RWPE2 (cell line): ENCODE results near the gene PKD1.
A peak's percentile ranks its signal among the peaks of the same experiment; 100 is the strongest.

Experiments used
- ATAC-seq: fragments of 200-7000 bp; cut with Tn5 transposase; 3 replicates; pipeline ENCODE4 v1.9.1; 2021; ENCODE audit warnings: low read depth
- DNase-seq: peaks from one replicate; pipeline ENCODE4 v3.0.0-alpha.2; 2020; ENCODE audit warnings: low spot score
- H3K27ac ChIP-seq: fragments of 450-650 bp; 2 replicates; pipeline ENCODE4 v1.5.1; 2017; ENCODE audit warnings: mild to moderate bottlenecking; ENCODE audit not compliant: poor library complexity, severe bottlenecking
- H3K27me3 ChIP-seq: fragments of 250-450 bp; sonication (Bioruptor Pico); 2 replicates; pipeline ENCODE4 v1.5.1; 2021; ENCODE audit warnings: mild to moderate bottlenecking, moderate library complexity; ENCODE audit not compliant: insufficient read depth, poor library complexity, severe bottlenecking
- H3K36me3 ChIP-seq: fragments of 250-450 bp; sonication (Bioruptor Pico); 2 replicates; pipeline ENCODE4 v1.5.1; 2020; ENCODE audit warnings: low read depth, mild to moderate bottlenecking, moderate library complexity
- H3K4me1 ChIP-seq: fragments of 250-450 bp; sonication (Bioruptor Pico); 2 replicates; pipeline ENCODE4 v1.5.1; 2021; ENCODE audit warnings: mild to moderate bottlenecking, moderate library complexity; ENCODE audit not compliant: insufficient read depth, poor library complexity, severe bottlenecking
- H3K4me3 ChIP-seq: fragments of 250-450 bp; sonication (Bioruptor Pico); 2 replicates; pipeline ENCODE4 v1.5.1; 2021; ENCODE audit warnings: mild to moderate bottlenecking, moderate library complexity; ENCODE audit not compliant: severe bottlenecking
- H3K9me3 ChIP-seq: fragments of 250-450 bp; sonication (Bioruptor Pico); 2 replicates; pipeline ENCODE4 v1.5.1; 2021; ENCODE audit warnings: mild to moderate bottlenecking, moderate library complexity; ENCODE audit not compliant: severe bottlenecking
- TF ChIP-seq, protein P1 (sequence below): fragments of 450-650 bp; IDR thresholded peaks from one replicate; pipeline ENCODE4 v1.5.1; 2017; ENCODE audit warnings: mild to moderate bottlenecking, moderate library complexity; ENCODE audit not compliant: poor library complexity, severe bottlenecking

The PKD1 gene

DNA sequence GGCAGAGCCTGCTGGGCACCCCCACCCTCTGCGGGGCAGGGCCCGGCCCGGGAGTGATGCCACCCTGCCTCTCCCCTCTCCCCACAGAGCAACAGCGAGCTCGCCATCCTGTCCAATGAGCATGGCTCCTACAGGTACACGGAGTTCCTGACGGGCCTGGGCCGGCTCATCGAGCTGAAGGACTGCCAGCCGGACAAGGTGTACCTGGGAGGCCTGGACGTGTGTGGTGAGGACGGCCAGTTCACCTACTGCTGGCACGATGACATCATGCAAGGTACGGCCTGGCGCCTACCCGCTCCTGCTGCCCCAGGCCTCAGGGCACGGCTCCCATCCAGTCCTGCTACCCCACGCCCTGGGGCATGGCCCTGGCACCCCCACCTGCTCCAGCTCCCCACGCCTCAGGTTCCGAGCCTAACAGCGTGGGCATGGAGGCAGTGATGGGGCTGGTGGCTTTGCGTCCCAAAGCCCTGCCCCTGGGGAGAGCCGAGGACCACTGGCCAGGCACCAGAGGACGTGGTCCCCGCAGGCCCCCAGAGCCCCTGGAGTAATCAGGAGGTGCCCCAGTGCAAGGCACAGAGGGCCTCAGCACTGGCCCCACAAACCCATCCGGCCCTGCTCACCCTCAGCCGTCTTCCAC is 49.5 kb downstream of the PKD1 start:
- Histone ChIP-seq H3K4me1 (peaks cover 6% of the 10 kb centered on the region), H3K36me3 (peaks cover 69% of the 10 kb centered on the region), H3K27me3 (no peaks in the 10 kb centered on the region), H3K4me3 (no peak overlapping the region), H3K9me3 (no peaks in the 10 kb centered on the region), H3K27ac (no peak overlapping the region)
- no peak for ATAC-seq
- TF ChIP-seq, protein P1, sequence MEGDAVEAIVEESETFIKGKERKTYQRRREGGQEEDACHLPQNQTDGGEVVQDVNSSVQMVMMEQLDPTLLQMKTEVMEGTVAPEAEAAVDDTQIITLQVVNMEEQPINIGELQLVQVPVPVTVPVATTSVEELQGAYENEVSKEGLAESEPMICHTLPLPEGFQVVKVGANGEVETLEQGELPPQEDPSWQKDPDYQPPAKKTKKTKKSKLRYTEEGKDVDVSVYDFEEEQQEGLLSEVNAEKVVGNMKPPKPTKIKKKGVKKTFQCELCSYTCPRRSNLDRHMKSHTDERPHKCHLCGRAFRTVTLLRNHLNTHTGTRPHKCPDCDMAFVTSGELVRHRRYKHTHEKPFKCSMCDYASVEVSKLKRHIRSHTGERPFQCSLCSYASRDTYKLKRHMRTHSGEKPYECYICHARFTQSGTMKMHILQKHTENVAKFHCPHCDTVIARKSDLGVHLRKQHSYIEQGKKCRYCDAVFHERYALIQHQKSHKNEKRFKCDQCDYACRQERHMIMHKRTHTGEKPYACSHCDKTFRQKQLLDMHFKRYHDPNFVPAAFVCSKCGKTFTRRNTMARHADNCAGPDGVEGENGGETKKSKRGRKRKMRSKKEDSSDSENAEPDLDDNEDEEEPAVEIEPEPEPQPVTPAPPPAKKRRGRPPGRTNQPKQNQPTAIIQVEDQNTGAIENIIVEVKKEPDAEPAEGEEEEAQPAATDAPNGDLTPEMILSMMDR, result no peak
- DNase-seq, result no peak

DNA sequence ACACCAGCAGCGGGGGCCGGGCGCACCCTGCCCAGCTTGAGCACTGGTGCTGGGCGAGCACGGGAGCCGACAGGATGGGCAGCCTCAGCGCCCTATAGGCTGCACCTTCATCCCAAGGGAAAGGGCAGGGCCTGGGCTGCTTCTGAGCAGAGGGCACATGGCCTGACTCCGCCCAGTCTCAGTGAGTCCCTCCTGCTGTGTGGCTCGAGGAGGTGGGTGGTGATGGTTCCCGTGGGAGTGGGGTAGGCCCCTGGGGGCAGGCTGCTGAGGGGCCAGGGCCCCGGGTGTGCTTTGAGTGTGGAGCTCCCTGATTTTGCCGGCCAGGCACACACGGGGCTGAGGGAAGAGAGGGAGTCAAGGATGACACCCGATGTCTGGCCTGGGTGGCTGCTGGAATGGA is 50.0 kb downstream of the PKD1 start:
- TF ChIP-seq, protein P1, result no peak
- H3K4me3 ChIP-seq, result no peak overlapping the region
- H3K27me3 ChIP-seq, result no peaks in the 10 kb centered on the region
- H3K36me3 ChIP-seq, result peaks cover 67% of the 10 kb centered on the region
- ATAC-seq (peak; percentile 9; the same call in 1 of the 3 replicates), DNase-seq (no peak)
- no peaks in the 10 kb centered on the region for H3K9me3 ChIP-seq
- peaks cover 6% of the 10 kb centered on the region for H3K4me1 ChIP-seq
- H3K27ac ChIP-seq, result no peak overlapping the region

DNA sequence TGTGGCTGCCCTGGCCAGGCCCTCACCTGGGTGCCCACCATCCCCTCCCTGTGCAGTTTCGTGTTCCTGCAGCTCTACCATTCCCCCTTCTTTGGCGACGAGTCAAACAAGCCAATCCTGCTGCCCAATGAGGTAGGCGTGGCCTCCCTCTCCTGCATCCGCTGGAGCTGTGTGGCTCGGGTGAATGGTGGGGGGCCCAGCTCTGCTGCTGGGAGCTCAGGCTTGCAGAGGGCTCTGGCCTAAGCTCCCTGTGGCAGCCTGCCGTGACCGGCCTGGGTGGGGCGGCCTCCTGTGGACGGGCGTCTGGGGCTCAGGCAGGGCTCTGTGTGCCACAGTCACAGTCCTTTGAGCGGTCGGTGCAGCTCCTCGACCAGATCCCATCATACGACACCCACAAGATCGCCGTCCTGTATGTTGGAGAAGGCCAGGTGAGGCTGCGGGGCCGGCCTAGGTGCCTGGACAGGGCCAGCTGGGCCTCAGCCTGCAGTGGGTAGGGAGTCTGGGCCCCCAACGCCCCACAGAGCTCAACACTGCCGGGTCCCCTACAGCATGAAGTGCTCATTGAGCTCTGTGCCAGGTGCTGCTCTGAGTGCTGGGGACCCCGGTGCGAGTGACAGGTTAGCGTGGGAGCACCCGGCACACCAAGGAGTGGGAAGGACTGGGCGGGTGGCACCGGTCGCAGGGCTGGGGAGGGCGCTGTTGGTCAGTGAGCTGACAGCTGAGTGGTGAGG is 50.6 kb downstream of the PKD1 start:
- H3K9me3 ChIP-seq, result no peaks in the 10 kb centered on the region
- H3K36me3 ChIP-seq, result peaks cover 61% of the 10 kb centered on the region
- H3K27me3 ChIP-seq, result no peaks in the 10 kb centered on the region
- no peak for DNase-seq
- ATAC-seq, result no peak
- no peak overlapping the region for H3K4me3 ChIP-seq
- H3K27ac ChIP-seq, result no peak overlapping the region
- TF ChIP-seq, protein P1, result no peak
- peaks cover 6% of the 10 kb centered on the region for H3K4me1 ChIP-seq

DNA sequence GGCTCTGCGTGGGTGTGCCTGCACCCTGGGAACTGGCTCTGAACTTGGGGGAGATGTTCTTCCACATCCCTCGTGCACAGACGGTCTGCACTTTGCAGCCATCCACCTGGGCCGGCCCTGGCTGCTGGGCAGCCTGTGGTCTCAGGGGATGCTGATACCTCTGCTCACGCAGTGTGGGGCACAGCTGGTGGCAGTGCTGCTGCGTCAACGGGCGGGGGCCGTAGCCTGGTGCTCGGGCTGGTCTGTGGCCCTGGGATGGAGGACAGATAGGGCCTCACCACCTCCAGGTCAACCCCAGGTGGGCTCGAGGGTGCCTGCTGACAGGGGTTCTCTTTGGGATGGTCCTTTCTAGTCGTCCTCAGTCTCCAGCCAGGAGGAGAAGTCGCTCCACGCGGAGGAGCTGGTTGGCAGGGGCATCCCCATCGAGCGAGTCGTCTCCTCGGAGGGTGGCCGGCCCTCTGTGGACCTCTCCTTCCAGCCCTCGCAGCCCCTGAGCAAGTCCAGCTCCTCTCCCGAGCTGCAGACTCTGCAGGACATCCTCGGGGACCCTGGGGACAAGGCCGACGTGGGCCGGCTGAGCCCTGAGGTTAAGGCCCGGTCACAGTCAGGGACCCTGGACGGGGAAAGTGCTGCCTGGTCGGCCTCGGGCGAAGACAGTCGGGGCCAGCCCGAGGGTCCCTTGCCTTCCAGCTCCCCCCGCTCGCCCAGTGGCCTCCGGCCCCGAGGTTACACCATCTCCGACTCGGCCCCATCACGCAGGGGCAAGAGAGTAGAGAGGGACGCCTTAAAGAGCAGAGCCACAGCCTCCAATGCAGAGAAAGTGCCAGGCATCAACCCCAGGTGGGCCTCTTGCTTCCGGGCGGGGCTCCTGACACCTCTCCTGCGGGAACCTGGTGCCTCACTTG is 51.6 kb downstream of the PKD1 start:
- peaks cover 52% of the 10 kb centered on the region for H3K36me3 ChIP-seq

More for the DNA sequence above, 51.6 kb downstream of the PKD1 start:
- ATAC-seq, result no peak
- H3K27ac ChIP-seq, result no peak overlapping the region
- peaks cover 6% of the 10 kb centered on the region for H3K4me1 ChIP-seq
- no peak for DNase-seq
- no peaks in the 10 kb centered on the region for H3K9me3 ChIP-seq
- TF ChIP-seq, protein P1, result no peak
- H3K27me3 ChIP-seq, result no peaks in the 10 kb centered on the region
- H3K4me3 ChIP-seq, result no peak overlapping the region
